Measurements from ENCODE around the gene CYBA. TPM values are rescaled to one million over a fixed set of nuclear protein-coding genes. Genes with fewer than 3 reads are reported as not detected.

The CYBA gene
- total and polyA plus RNA-seq, 2 donors (not counting 1 experiment from before 2014, with no cell fraction given), result 701 to 1,336 TPM

DNA sequence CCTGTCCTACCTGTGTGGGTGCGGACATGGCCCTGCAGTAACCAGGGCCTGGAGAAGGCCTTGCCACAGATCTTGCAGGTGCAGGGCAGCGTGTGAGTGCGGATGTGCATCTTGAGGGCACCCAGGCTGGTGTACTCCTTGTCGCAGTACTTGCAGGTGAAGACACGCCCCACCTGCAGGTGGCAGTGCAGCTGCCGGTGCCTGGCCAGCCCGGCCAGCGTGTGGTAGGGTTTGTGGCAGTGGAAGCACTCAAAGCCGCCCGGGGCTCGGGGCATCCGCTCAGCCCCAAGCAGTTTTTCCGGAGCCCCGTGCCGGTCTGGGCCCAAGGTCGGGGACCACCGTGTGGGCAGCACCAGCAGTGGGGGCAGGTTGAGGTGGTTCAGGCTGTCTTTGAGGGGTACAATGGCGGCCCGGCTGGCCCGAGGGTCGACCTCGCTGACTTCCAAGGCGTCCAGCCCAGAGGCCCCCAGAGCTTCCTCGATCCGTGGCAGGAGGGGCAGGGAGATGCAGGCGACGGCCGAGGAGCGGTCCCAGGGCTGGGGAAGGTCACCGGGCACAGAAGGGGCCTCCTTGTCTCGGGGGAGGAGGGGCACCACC lies 30.3 kb upstream of the CYBA start:
- Mint-ChIP-seq H3K27me3 (no peaks in the 10 kb centered on the region), H3K9me3 (ENCODE audit: insufficient read depth) (no peaks in the 10 kb centered on the region), H3K4me3 (peak overlapping the region; percentile 87), H3K27ac (peak overlapping the region; percentile 97), H3K4me1 (peaks cover 43% of the 10 kb centered on the region)
- WGBS (ENCODE audit: insufficient coverage), result 49% methylated on average over 31 of the region's 31 CpGs
- Histone ChIP-seq H3K27ac (ENCODE audit: low read length in 2 of 2) (peak overlapping the region; percentile 27 to 91), H3K4me1 (ENCODE audit: control insufficient read depth in 2 of 2, insufficient read depth in 2 of 2, low read length in 2 of 2) (peaks cover 34 to 52% of the 10 kb centered on the region in 2 donors), H3K9ac (ENCODE audit: low read length) (peak overlapping the region; percentile 53), H3K36me3 (replicated peaks in 1 of 2; ENCODE audit: control extremely low read depth in 1 of 2, control insufficient read depth in 1 of 2, extremely low read depth in 1 of 2, insufficient read depth in 2 of 2, low read length in 1 of 2) (peaks cover 0 to 34% of the 10 kb centered on the region in 2 experiments), H3K4me3 (ENCODE audit: control extremely low read depth in 1 of 5, extremely low read depth in 1 of 5, insufficient read depth in 1 of 5, low read depth in 2 of 5, low read length in 4 of 5) (peak overlapping the region in 4 of 5 experiments; percentile 9 to 46 (median 38)), H3K79me2 (ENCODE audit: control insufficient read depth, insufficient read depth, low read length) (peaks cover 44% of the 10 kb centered on the region), H2AFZ (ENCODE audit: insufficient read depth, low read depth, low read length, poor library complexity, severe bottlenecking) (no peak overlapping the region), H3K27me3 (replicated peaks in 1 of 4; ENCODE audit: control extremely low read depth in 1 of 4, control insufficient read depth in 3 of 4, insufficient read depth in 4 of 4, low read length in 3 of 4) (no peaks in the 10 kb centered on the region), H3K9me3 (ENCODE audit: control extremely low read depth in 1 of 3, control insufficient read depth in 2 of 3, insufficient read depth in 1 of 3, low read length in 2 of 3) (no peaks in the 10 kb centered on the region), H3K4me2 (replicated peaks; ENCODE audit: low read depth, low read length, poor library complexity, severe bottlenecking) (peak overlapping the region; percentile 91), H4K20me1 (ENCODE audit: control insufficient read depth, insufficient read depth, low read length, poor library complexity, severe bottlenecking) (peaks cover 58% of the 10 kb centered on the region)
- POLR2A ChIA-PET, result interaction anchor here (0.6 to 2.2 kb wide), 10 partner anchors 11 to 804 kb away, joined by 3 to 14 read pairs (median 4); partner anchors contain the start of genes CYBA and MVD
- TF ChIP-seq, protein P1, sequence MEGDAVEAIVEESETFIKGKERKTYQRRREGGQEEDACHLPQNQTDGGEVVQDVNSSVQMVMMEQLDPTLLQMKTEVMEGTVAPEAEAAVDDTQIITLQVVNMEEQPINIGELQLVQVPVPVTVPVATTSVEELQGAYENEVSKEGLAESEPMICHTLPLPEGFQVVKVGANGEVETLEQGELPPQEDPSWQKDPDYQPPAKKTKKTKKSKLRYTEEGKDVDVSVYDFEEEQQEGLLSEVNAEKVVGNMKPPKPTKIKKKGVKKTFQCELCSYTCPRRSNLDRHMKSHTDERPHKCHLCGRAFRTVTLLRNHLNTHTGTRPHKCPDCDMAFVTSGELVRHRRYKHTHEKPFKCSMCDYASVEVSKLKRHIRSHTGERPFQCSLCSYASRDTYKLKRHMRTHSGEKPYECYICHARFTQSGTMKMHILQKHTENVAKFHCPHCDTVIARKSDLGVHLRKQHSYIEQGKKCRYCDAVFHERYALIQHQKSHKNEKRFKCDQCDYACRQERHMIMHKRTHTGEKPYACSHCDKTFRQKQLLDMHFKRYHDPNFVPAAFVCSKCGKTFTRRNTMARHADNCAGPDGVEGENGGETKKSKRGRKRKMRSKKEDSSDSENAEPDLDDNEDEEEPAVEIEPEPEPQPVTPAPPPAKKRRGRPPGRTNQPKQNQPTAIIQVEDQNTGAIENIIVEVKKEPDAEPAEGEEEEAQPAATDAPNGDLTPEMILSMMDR (IDR thresholded peaks at IDR 0.05), result peak; percentile 62
- TF ChIP-seq EZH2 (IDR thresholded peaks at IDR 0.05; ENCODE audit: borderline replicate concordance, insufficient read depth, low read depth, low read length, poor library complexity, severe bottlenecking), result no peak
- intact Hi-C loops (cut with micrococcal nuclease), result loop anchor here (1.0 to 10.0 kb wide), 3 partner anchors 25 to 884 kb away; partner anchors contain the start of genes CTU2, CYBA, RNF166 and RPL13
- CTCF ChIA-PET, result interaction anchor here (0.7 to 3.4 kb wide), 13 partner anchors 10 to 434 kb away, joined by 3 to 14 read pairs (median 4); no protein-coding TSS in a partner anchor
- ATAC-seq (ENCODE audit: low read depth) (peak; percentile 24), DNase-seq (peak; percentile 74)
